ENCODE measurements around the gene RNU6-1. TPM values are rescaled to one million over a fixed set of nuclear protein-coding genes. Genes with fewer than 3 reads are reported as not detected.

Gene RNU6-1
- total RNA-seq, 2 donors from 2014 or later: not detected

- Mint-ChIP-seq H3K36me3 (ENCODE audit: low read depth) (peaks cover 5% of the 10 kb centered on the region), H3K27ac (no peak overlapping the region), H3K4me1 (peaks cover 13% of the 10 kb centered on the region), H3K9me3 (no peaks in the 10 kb centered on the region), H3K27me3 (ENCODE audit: insufficient read depth) (peaks cover 71% of the 10 kb centered on the region), H3K4me3 (no peak overlapping the region)
- Histone ChIP-seq H3K27ac (ENCODE audit: low read depth, low read length) (no peak overlapping the region), H3K4me3 (ENCODE audit: low read length) (no peak overlapping the region), H3K27me3 (ENCODE audit: control insufficient read depth, insufficient read depth, low read length, poor library complexity, severe bottlenecking) (peaks cover 56% of the 10 kb centered on the region), H3K36me3 (ENCODE audit: control insufficient read depth, insufficient read depth, low read length) (no peaks in the 10 kb centered on the region), H3K4me1 (ENCODE audit: control insufficient read depth, insufficient read depth, low read length) (no peaks in the 10 kb centered on the region), H3K9ac (ENCODE audit: extremely low read depth, low read length, poor library complexity, severe bottlenecking) (no peak overlapping the region), H3K9me3 (ENCODE audit: control insufficient read depth, low read length) (no peaks in the 10 kb centered on the region)
- no peak for TF ChIP-seq CTCF (conservative IDR thresholded peaks at IDR 0.05)
- 53 to 71% methylated on average over 22 to 27 of the region's 27 CpGs for WGBS, 2 experiments (ENCODE audit: insufficient coverage in 1 of 2, insufficient read length in 1 of 2)
- peak; percentile 87 for DNase-seq
Measured at GRCh38 chr15:67803996-67804843, 35.6 kb downstream of the RNU6-1 start.

GRCh38 chr15:67803299-67803698 is 36.5 kb downstream of the RNU6-1 start:
- Histone ChIP-seq H3K36me3 (ENCODE audit: control insufficient read depth, insufficient read depth, low read length) (no peaks in the 10 kb centered on the region), H3K4me3 (ENCODE audit: low read length) (no peak overlapping the region), H3K9me3 (ENCODE audit: control insufficient read depth, low read length) (no peaks in the 10 kb centered on the region), H3K4me1 (ENCODE audit: control insufficient read depth, insufficient read depth, low read length) (no peaks in the 10 kb centered on the region), H3K27ac (ENCODE audit: low read depth, low read length) (no peak overlapping the region), H3K27me3 (ENCODE audit: control insufficient read depth, insufficient read depth, low read length, poor library complexity, severe bottlenecking) (peaks cover 54% of the 10 kb centered on the region), H3K9ac (ENCODE audit: extremely low read depth, low read length, poor library complexity, severe bottlenecking) (no peak overlapping the region)
- Mint-ChIP-seq H3K27ac (no peak overlapping the region), H3K4me1 (peaks cover 13% of the 10 kb centered on the region), H3K27me3 (ENCODE audit: insufficient read depth) (peaks cover 62% of the 10 kb centered on the region), H3K36me3 (ENCODE audit: low read depth) (peaks cover 5% of the 10 kb centered on the region), H3K9me3 (no peaks in the 10 kb centered on the region), H3K4me3 (no peak overlapping the region)
- TF ChIP-seq CTCF (conservative IDR thresholded peaks at IDR 0.05): no peak
- WGBS, 2 experiments (ENCODE audit: insufficient coverage in 1 of 2, insufficient read length in 1 of 2): 91 to 95% methylated on average over 3 of the region's 3 CpGs
- DNase-seq: no peak

- no peaks in the 10 kb centered on the region for H3K4me1 ChIP-seq (ENCODE audit: control insufficient read depth, insufficient read depth, low read length)
- Mint-ChIP-seq H3K36me3 (ENCODE audit: low read depth) (no peaks in the 10 kb centered on the region), H3K27ac (no peak overlapping the region), H3K4me1 (peaks cover 13% of the 10 kb centered on the region), H3K4me3 (no peak overlapping the region), H3K27me3 (ENCODE audit: insufficient read depth) (peaks cover 57% of the 10 kb centered on the region), H3K9me3 (no peaks in the 10 kb centered on the region)
- H3K9ac ChIP-seq (ENCODE audit: extremely low read depth, low read length, poor library complexity, severe bottlenecking): no peak overlapping the region
- WGBS, 2 experiments (ENCODE audit: insufficient coverage in 1 of 2, insufficient read length in 1 of 2): 84 to 87% methylated on average over 16 to 19 of the region's 19 CpGs
- H3K36me3 ChIP-seq (ENCODE audit: control insufficient read depth, insufficient read depth, low read length): no peaks in the 10 kb centered on the region
- H3K9me3 ChIP-seq (ENCODE audit: control insufficient read depth, low read length): no peaks in the 10 kb centered on the region
- no peak for DNase-seq
- TF ChIP-seq CTCF (conservative IDR thresholded peaks at IDR 0.05): no peak
- H3K27ac ChIP-seq (ENCODE audit: low read depth, low read length): no peak overlapping the region
- no peak overlapping the region for H3K4me3 ChIP-seq (ENCODE audit: low read length)
- H3K27me3 ChIP-seq (ENCODE audit: control insufficient read depth, insufficient read depth, low read length, poor library complexity, severe bottlenecking): peaks cover 62% of the 10 kb centered on the region
Measured at GRCh38 chr15:67801926-67802914, 37.6 kb downstream of the RNU6-1 start.
